Keratinocyte (primary cell): Measurements from ENCODE around the gene PLK5. TPM values are rescaled to one million over a fixed set of nuclear protein-coding genes. Genes with fewer than 3 reads are reported as not detected.
A peak's percentile ranks its signal among the peaks of the same experiment; 100 is the strongest.

Source experiments
- DNase-seq: peaks from one replicate; pipeline ENCODE4 v3.0.0-alpha.2; 2011; ENCODE audit warnings: low read depth, missing footprints, low spot score
- FAIRE-seq: peaks from 2 replicates; lab custom pipeline; 2011; peaks lifted over from hg19 to GRCh38; lab: Jason Lieb, UNC
- H2AFZ ChIP-seq: 2 replicates; pipeline ENCODE4 v1.6.0; 2012; ENCODE audit warnings: low read length, control low read depth, inconsistent platforms; ENCODE audit not compliant: control insufficient read depth
- H3K27ac ChIP-seq: 2 replicates; pipeline ENCODE4 v1.5.1; 2011; ENCODE audit warnings: low read length; ENCODE audit not compliant: control insufficient read depth, insufficient read depth
- H3K27me3 ChIP-seq: 3 replicates; pipeline ENCODE4 v1.6.0; 2011; ENCODE audit warnings: low read length; ENCODE audit not compliant: control insufficient read depth, insufficient read depth; ENCODE audit errors: extremely low read depth
- H3K36me3 ChIP-seq, 2 experiments: 2 replicates in 1 of 2; 3 replicates in 1 of 2; pipeline ENCODE4 v1.5.1; 2011; ENCODE audit warnings: low read length in 2 of 2, mild to moderate bottlenecking in 1 of 2; ENCODE audit not compliant: control insufficient read depth in 2 of 2, insufficient read depth in 2 of 2; ENCODE audit errors: extremely low read depth in 1 of 2
- H3K4me1 ChIP-seq: 3 replicates; pipeline ENCODE4 v1.5.1; 2011; ENCODE audit warnings: low read length; ENCODE audit not compliant: control insufficient read depth, insufficient read depth; ENCODE audit errors: extremely low read depth
- H3K4me2 ChIP-seq: 3 replicates; pipeline ENCODE4 v1.6.0; 2011; ENCODE audit warnings: low read depth, low read length; ENCODE audit not compliant: control insufficient read depth, insufficient read depth; ENCODE audit errors: extremely low read depth
- H3K4me3 ChIP-seq, 3 experiments: fragments of 200-600 bp in 1 of 3; sonication (generic) in 1 of 3; 2 replicates in 2 of 3; 3 replicates in 1 of 3; pipeline ENCODE4 v1.5.1; 2011 to 2016; ENCODE audit warnings: low read length in 3 of 3, mild to moderate bottlenecking in 3 of 3, control low read depth in 2 of 3, inconsistent platforms in 1 of 3, low read depth in 1 of 3, mixed read lengths in 1 of 3, mixed run types in 1 of 3, moderate library complexity in 1 of 3; ENCODE audit not compliant: control insufficient read depth in 2 of 3, insufficient read depth in 2 of 3; ENCODE audit errors: extremely low read depth in 1 of 3
- H3K79me2 ChIP-seq: 2 replicates; pipeline ENCODE4 v1.6.0; 2012; ENCODE audit warnings: low read length; ENCODE audit not compliant: control insufficient read depth, insufficient read depth
- H3K9ac ChIP-seq: 3 replicates; pipeline ENCODE4 v1.6.0; 2011; ENCODE audit warnings: low read length; ENCODE audit not compliant: control insufficient read depth, insufficient read depth; ENCODE audit errors: extremely low read depth
- H3K9me1 ChIP-seq: 3 replicates; pipeline ENCODE4 v1.6.0; 2011; ENCODE audit warnings: low read length; ENCODE audit not compliant: control insufficient read depth, insufficient read depth; ENCODE audit errors: extremely low read depth
- H3K9me3 ChIP-seq: 2 replicates; pipeline ENCODE4 v1.5.1; 2012; ENCODE audit warnings: low read depth, low read length; ENCODE audit not compliant: control insufficient read depth
- H4K20me1 ChIP-seq: 3 replicates; pipeline ENCODE4 v1.6.0; 2011; ENCODE audit warnings: low read length; ENCODE audit not compliant: control insufficient read depth, insufficient read depth; ENCODE audit errors: extremely low read depth
- EZH2 ChIP-seq: IDR thresholded peaks from one replicate; pipeline ENCODE4 v1.6.1; 2012; ENCODE audit warnings: inconsistent platforms, mild to moderate bottlenecking, low read length, moderate library complexity
- dilution Hi-C: fragments of 300-500 bp; cut with MboI; formaldehyde crosslinking; loops from one replicate; pipeline ENCODE4 v1.7.0; 2020; ENCODE audit warnings: low sequenced_read_pairs; ENCODE audit not compliant: extremely low pct_ligation_motif_present
- polyA plus RNA-seq, 5 experiments: library from polyadenylated mRNA; depleted of rRNA in 3 of 5; stranded (reverse) in 3 of 5; stranded (forward) in 1 of 5; unstranded in 1 of 5; fragments of >200 nt; gene quantifications; 1 replicate in 1 of 5; 2 replicates in 3 of 5; 3 replicates in 1 of 5; pipeline versions ENCODE4 v1.2.1 to v1.2.3, GENCODE V29; 2011 to 2012; ENCODE audit warnings: missing spikeins in 2 of 5, low read depth in 1 of 5, low replicate concordance in 1 of 5
- TF ChIP-seq, protein P1 (sequence below), 3 experiments: IDR thresholded peaks in 1 of 3; conservative IDR thresholded peaks in 1 of 3; optimal IDR thresholded peaks in 1 of 3; 2 replicates in 2 of 3; 3 replicates in 1 of 3; pipeline versions ENCODE3 to v1.5.1; 2011; ENCODE audit warnings: low read length in 3 of 3, mild to moderate bottlenecking in 3 of 3, moderate library complexity in 2 of 3, control low read depth in 1 of 3, inconsistent platforms in 1 of 3; ENCODE audit not compliant: insufficient read depth in 2 of 3; ENCODE audit errors: extremely low read depth in 1 of 3

PLK5 gene
- polyA plus RNA-seq, 1 donor (not counting 4 experiments of a cell fraction or from before 2014, with no cell fraction given) = 0.05 TPM

DNA sequence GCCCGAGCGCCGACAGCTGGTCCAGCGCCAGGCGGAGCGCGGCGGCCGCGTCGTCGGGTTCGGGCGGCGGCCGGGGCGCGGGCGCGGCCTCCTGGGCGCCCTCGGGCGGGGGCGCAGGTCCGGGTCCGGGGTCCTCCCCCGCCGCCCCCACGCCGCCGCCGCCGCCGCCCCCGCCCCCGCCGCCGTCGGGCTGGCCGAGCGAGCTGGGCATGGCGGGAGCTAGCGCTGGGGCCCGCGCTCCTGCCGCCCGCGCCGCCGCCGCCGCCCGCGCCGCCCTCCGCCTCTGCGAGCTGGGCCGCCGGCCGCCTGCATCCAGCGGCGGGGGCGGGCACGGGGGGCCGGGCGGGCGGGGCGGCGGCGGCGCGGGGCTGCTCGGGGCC, 44.0 kb downstream of the PLK5 start:
- H3K36me3 ChIP-seq = no peaks in the 10 kb centered on the region
- peaks cover 20% of the 10 kb centered on the region for H3K79me2 ChIP-seq
- no peaks in the 10 kb centered on the region for H4K20me1 ChIP-seq
- DNase-seq = no peak
- H3K27me3 ChIP-seq = peaks cover 11% of the 10 kb centered on the region
- no peak overlapping the region for H3K9ac ChIP-seq
- no peaks in the 10 kb centered on the region for H3K9me3 ChIP-seq
- H3K4me2 ChIP-seq = no peak overlapping the region
- H3K27ac ChIP-seq = no peak overlapping the region
- no peak for FAIRE-seq
- H2AFZ ChIP-seq = no peak overlapping the region
- H3K4me1 ChIP-seq = no peaks in the 10 kb centered on the region
- H3K4me3 ChIP-seq = peak overlapping the region in 1 of 3 experiments; percentile 64
- H3K9me1 ChIP-seq = no peaks in the 10 kb centered on the region
- dilution Hi-C loops = no loop called here
- TF ChIP-seq, protein P1, sequence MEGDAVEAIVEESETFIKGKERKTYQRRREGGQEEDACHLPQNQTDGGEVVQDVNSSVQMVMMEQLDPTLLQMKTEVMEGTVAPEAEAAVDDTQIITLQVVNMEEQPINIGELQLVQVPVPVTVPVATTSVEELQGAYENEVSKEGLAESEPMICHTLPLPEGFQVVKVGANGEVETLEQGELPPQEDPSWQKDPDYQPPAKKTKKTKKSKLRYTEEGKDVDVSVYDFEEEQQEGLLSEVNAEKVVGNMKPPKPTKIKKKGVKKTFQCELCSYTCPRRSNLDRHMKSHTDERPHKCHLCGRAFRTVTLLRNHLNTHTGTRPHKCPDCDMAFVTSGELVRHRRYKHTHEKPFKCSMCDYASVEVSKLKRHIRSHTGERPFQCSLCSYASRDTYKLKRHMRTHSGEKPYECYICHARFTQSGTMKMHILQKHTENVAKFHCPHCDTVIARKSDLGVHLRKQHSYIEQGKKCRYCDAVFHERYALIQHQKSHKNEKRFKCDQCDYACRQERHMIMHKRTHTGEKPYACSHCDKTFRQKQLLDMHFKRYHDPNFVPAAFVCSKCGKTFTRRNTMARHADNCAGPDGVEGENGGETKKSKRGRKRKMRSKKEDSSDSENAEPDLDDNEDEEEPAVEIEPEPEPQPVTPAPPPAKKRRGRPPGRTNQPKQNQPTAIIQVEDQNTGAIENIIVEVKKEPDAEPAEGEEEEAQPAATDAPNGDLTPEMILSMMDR (optimal IDR thresholded peaks at IDR 0.05 in 1 of 3, IDR thresholded peaks at IDR 0.05 in 1 of 3, conservative IDR thresholded peaks at IDR 0.05 in 1 of 3; ENCODE audit: extremely low read depth in 1 of 3, insufficient read depth in 2 of 3, low read length in 3 of 3) = no peak
- no peak for TF ChIP-seq EZH2

DNA sequence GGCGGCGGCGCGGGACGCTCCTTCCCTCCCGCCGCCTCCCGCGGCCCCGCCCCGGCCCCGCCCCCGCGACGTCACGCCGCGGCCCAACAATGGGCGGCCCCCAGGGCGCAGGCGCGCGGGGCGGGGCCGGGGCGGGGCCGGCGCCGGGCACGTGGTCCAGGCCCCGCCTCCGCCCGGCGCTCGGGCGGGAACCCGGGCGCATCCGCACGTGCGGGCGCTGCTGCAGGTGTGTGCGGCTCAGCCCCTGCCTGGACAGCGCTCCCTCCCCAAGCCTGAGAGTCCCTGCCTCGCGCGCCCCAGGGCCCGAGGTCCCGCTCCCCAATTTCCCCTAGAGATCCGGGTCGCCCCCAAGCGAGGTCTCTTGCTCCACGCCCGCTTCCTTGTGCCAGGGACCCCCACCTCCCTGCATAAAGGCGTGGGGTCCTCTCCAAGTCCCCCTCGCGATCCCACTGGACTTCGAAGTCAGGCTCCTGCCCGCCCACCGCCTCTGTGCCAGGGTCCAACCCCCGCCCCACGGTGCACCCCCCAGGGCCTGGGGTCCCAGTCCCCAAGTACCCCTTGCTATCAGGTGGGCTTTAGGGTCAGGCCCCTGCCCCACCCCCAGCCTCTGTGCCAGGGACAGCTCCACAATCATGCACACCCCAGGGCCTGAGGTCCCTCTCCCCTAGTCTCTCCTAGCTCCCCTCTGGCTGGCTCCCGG, 44.6 kb downstream of the PLK5 start, which contains the start of gene MEX3D:
MEX3D (minus strand) TSS at position 6 of the 700 bp plus-strand sequence. CDS start 267 bp downstream, outside the sequence.
- Histone ChIP-seq H3K4me2 (peak within 1 kb of the TSS; percentile 73), H3K79me2 (peaks cover 16% of the 10 kb centered on the region), H3K9ac (peak within 1 kb of the TSS; percentile 56), H3K4me3 (peak within 1 kb of the TSS; percentile 64 to 73 (median 71)), H3K9me1 (no peaks in the 10 kb centered on the region), H3K4me1 (no peaks in the 10 kb centered on the region), H3K27ac (no peak within 1 kb of the TSS), H2AFZ (peak within 1 kb of the TSS; percentile 37), H3K27me3 (peaks cover 11% of the 10 kb centered on the region), H3K9me3 (no peaks in the 10 kb centered on the region), H4K20me1 (no peaks in the 10 kb centered on the region), H3K36me3 (no peaks in the 10 kb centered on the region)
- DNase-seq (no peak), FAIRE-seq (no peak)
- TF ChIP-seq, protein P1 (optimal IDR thresholded peaks at IDR 0.05 in 1 of 3, IDR thresholded peaks at IDR 0.05 in 1 of 3, conservative IDR thresholded peaks at IDR 0.05 in 1 of 3; ENCODE audit: extremely low read depth in 1 of 3, insufficient read depth in 2 of 3, low read length in 3 of 3) = no peak
- TF ChIP-seq EZH2 = no peak
- dilution Hi-C loops = no loop called here
